DMS153 treated with DMSO at 0.1 percent for 48 hours (cell line): ENCODE results near the gene SCFD2.

Experiments
- DNase-seq: peaks from one replicate; lab custom pipeline; 2025; ENCODE audit not compliant: unreplicated experiment; lab: John Stamatoyannopoulos, UW

The SCFD2 gene

GRCh38 chr4:52936729-52937128, 429.1 kb downstream of the SCFD2 start:
- no peak for DNase-seq

GRCh38 chr4:52935317-52935716, 430.5 kb downstream of the SCFD2 start:
- no peak for DNase-seq

DNA sequence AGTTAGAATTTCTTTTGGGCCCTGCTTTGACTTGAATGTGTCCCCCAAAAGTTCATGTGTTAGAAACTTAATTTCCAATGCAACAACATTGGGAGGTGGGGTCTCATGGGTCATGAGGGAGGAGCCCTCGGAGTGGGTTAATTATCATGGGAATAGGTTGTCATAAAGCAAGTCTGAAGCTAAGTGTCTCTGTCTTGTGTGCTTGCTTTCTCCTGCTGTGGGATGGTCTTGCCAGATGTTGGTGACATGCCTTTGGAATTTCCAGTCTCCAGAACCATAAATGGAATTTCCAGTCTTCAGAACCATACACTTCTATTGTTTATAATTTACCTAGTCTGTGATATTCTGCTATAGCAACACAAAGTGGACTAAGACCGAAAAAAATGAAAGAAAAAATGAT, 432.1 kb downstream of the SCFD2 start:
- no peak for DNase-seq

DNA sequence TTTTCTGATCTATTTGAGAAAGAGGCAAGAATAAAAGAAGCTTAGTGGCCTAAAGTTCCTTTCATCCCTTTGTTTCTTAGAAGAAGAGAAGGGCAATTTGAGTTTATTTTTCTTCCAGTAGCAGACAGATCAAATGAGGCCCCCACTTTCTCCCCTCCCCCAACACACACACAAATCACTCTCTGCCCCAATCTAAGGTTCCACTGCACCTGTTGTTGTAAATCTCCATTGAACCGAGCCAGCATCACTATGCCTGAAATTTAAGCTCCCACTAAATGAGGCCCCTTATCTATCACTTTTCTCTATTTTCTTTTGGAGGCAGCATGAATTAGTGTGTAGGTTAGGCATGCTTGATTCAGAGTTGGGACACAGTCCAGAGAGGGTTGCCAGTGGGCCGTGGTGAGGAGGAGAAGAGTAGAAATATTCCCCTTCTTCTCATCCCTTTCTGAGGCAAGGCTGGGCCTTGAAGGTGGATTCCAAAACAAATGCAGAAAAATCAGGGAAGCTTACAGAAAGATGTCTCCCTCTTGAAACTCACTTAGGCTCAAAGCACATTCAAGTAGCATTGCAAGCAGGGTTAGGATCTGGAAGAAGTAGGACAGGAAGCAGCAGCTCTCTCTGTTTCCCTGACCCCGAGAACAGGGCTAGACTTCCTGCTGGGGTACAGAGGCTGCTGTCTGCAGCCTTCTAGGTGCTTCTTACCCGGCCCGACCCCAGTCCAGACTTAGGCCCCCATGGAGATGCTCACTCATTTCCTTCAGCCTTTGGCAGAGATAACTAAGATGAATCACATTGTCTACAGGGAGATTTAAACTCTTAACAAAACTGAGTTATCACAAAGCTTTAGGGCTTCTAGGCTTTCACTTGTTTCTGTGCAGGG, 433.0 kb downstream of the SCFD2 start:
- DNase-seq: no peak

DNA sequence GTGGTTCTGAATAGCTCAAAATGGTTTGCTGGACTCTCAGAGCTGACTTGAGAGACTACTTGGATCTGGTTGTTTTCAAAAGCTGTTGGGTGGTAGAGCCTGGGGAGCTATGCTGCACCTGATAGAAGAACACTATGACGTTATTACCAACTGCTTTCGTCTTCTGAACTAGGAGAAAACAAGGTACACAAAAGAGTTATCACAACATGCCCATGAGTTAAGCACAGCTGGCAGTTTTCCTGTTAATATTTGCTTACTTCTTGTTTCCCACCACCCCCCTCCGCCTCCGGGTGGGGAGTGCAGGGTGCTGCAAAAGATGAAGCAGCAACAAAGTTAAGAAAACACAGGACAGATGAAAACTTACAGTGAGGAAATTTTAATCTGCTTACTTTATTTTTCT, 434.6 kb downstream of the SCFD2 start:
- no peak for DNase-seq

DNA sequence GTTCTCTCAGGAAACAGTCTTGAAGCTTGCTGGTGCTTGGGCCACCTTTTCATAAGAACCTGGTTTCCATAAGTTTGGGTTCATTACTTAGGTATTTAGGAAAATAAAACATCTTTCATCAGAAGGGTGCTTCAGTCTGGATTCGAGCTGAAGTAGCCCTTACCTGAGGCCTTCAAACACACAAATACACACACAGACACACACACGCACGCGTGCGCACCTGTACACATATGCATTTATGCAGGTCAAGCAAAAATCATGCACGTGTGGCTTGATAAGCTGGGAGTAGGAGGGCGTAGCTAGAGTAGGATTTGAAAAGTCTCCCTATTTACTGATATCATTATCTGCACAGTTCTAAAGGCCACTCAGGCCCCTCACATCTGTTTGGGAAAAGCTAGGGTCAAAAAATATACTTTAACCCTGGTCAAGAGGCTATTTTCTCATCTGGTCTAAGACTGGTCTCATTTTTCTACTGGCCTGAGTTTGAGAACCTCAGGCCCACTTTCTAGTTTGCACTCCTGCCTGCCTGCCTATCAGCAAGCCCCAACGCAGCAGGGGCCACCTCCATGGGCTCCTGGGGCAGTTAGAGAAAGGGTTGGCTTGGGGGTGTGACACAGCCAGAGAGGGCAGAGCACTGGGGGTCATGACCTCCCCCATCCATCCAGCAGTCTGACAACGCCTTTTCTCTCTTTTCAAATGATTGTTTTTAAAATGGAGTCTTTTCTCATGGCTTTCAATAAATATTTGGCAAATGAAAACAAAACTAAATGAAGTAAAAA, 439.5 kb downstream of the SCFD2 start:
- DNase-seq: no peak

GRCh38 chr4:52925531-52925968, 440.3 kb downstream of the SCFD2 start:
- no peak for DNase-seq

DNA sequence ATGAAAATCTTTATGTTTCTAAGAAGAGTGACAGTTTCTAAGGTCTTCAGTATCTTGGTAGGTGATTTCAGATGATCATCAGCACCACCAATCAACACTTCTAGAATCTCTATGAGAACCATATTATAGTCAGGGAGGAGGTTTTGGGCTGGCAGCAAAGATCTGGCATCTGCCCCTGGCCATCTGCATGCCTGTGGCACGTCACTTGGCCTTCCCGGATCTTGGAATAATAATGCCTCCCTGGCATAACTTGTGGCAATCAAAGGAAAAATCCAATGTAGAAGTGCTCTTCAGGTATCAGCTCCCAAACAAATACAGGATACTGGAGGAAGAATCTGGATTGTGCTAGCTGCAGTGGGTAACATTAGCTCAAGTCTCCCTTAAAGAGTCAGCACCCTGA, 446.4 kb downstream of the SCFD2 start:
- no peak for DNase-seq

DNA sequence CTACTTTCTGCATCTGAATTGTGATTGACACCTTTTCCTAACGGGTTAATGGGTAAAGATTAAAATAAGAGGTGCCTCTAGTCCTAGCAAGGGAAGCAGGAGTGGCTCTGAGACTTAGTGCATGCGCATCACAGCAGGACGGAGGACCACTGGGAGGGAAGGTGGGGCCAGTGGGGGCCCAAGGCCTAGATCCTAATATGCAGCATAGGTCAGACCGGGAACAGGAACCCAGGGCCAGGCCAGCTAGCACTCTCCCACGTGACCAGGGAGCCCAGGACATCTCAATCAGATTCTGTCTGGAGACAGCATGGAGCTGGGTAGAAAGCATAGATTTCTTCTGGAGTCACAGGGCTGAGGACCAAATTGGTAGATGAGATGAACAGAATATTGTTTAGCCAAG, 448.0 kb downstream of the SCFD2 start:
- no peak for DNase-seq

DNA sequence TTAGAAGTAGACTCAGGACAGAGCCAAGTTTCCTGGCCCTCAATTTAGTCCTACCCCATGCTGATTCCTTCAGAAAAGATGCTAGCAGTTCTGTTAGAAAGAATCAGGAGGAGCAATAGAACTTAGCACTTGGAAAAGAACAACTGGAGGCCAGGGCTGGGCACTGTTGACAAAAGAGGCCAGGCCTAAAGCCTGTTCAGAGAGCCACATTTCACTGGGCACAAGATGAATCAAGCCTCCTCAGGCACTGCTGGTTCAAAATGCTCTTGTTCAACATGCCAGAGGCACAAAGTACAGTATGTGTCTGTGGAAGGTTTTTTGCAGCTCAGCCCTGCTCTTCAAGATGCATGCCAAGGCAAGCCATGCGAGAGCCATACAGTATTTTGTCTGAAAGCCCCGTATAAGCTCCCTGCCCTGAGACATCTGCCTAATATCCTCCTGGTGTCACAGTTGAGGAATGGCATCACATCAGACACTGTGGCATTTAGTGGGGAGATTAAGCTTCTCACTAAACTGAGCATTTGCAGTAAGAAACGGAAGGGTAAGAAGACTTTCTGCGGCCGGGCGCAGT, 450.0 kb downstream of the SCFD2 start:
- no peak for DNase-seq

DNA sequence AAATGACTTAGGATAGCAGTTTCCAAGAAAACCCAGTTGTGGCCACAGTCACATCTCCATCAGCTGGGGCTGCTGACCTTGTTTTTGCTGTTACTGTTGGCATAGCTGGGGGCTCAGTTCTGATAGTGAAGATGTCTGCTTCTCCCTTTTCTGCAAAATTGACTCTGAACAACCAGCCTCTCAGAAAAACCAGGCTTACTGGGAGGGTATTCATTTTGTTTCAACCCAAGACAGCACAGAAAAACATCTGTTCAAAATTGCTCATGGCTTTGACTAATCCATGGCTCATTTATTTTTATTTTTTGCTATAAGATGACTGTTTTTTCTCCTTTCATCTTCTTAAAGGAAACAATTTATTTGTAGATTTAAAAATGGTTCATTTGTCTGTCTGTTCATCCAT, 450.7 kb downstream of the SCFD2 start:
- no peak for DNase-seq

- DNase-seq: no peak
These were observed 451.7 kb downstream of the SCFD2 start for GRCh38 chr4:52914051-52914605.

- DNase-seq: no peak
These were observed 453.3 kb downstream of the SCFD2 start for GRCh38 chr4:52912608-52913007.

GRCh38 chr4:52911684-52912294, 454.1 kb downstream of the SCFD2 start:
- DNase-seq: peak; percentile 61

- DNase-seq: no peak
These were observed 455.7 kb downstream of the SCFD2 start for GRCh38 chr4:52910115-52910514.

GRCh38 chr4:52907510-52907909, 458.4 kb downstream of the SCFD2 start:
- DNase-seq: no peak

- DNase-seq: no peak
These were observed 461.4 kb downstream of the SCFD2 start for GRCh38 chr4:52904421-52904820.

DNA sequence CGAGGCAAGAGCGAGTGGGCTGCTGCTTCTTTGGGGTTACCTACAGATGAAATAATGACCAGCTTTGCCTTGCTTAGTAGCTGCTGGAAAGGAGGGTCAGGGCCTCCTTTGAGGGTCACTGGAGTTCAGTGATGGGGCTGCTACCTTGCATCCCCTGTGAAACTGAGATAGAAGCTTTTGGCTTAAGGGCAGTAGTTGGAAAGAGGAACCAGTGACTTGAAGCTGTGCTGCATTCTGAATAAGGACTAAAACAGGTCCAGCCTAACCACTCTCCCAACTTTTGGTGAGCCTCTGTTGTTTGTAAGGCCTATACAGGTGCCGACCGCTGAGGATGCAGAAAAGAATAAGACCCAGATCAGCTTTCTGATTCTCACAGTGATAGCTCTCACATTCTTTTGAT, 462.6 kb downstream of the SCFD2 start:
- DNase-seq: no peak

DNA sequence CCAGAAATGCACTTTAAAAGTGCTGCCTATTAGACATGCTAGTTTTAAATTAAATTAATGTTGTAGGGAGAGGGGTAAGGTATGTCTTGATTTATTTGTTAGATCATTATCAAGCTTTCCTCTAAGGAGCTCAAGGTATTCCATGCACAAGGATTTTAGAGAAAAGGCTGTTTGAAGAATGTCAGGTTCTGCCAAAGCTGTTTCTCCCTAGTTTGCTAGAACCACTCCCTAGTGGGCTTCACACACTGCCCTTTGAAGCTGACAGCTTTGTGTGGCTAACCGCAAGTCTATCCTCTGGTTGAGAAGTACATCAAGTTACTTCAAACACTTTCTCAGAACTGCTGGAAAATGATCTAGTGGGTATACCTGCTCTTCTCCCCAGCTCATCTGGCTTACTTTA, 471.4 kb downstream of the SCFD2 start:
- DNase-seq: no peak

GRCh38 chr4:52892880-52893279, 473.0 kb downstream of the SCFD2 start:
- no peak for DNase-seq

GRCh38 chr4:52891743-52892142, 474.1 kb downstream of the SCFD2 start:
- no peak for DNase-seq
